Liver (tissue), 3 donors: Measurements from ENCODE around the gene GZMM.

ENCODE experiments used
- EGR1 ChIP-seq, 2 donors: IDR thresholded peaks; 2 replicates each; pipeline ENCODE4 v1.6.1; 2016 to 2018; ENCODE audit warnings: antibody characterized with exemption in 2 of 2, low read depth in 2 of 2
- GABPA ChIP-seq, 2 donors: IDR thresholded peaks in 1 of 2; conservative IDR thresholded peaks in 1 of 2; 2 replicates each; pipeline ENCODE4 v1.6.1; 2016; ENCODE audit warnings: antibody characterized with exemption in 2 of 2, mild to moderate bottlenecking in 1 of 2, moderate library complexity in 1 of 2
- TAF1 ChIP-seq: conservative IDR thresholded peaks from 2 replicates; pipeline ENCODE4 v1.6.1; 2016; ENCODE audit warnings: antibody characterized with exemption, mild to moderate bottlenecking
- TF ChIP-seq, protein P1 (sequence below): fragments of 150-350 bp; IDR thresholded peaks from 2 replicates; pipeline ENCODE4 v1.5.1; 2017; ENCODE audit warnings: improper control_type of control experiment, low read depth, low read length; ENCODE audit not compliant: missing input control
- donor health status: healthy.
- donor health status: healthy.

DNA sequence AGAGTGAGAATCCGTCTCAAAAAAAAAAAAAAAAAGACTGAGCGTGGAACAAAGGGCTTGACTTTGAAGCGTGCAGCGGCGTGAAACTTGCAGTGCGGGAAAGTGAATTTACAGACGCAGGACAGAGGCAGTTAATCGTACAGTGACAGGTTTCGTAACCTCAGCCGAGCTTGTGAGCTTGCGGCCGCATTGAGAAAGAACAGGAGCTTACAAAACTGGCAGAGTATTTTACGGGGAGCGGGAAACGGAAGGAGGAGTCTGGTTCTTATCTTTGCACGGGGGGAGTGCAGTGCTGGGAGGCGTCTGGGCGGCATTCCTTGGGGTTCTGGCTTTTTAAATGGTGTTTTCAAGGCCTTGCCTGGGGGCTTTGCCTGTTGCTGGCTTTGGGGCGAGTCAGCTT lies 22.6 kb downstream of the GZMM start:
- TF ChIP-seq, protein P1, sequence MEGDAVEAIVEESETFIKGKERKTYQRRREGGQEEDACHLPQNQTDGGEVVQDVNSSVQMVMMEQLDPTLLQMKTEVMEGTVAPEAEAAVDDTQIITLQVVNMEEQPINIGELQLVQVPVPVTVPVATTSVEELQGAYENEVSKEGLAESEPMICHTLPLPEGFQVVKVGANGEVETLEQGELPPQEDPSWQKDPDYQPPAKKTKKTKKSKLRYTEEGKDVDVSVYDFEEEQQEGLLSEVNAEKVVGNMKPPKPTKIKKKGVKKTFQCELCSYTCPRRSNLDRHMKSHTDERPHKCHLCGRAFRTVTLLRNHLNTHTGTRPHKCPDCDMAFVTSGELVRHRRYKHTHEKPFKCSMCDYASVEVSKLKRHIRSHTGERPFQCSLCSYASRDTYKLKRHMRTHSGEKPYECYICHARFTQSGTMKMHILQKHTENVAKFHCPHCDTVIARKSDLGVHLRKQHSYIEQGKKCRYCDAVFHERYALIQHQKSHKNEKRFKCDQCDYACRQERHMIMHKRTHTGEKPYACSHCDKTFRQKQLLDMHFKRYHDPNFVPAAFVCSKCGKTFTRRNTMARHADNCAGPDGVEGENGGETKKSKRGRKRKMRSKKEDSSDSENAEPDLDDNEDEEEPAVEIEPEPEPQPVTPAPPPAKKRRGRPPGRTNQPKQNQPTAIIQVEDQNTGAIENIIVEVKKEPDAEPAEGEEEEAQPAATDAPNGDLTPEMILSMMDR, result no peak
- TF ChIP-seq EGR1 (IDR thresholded peaks at IDR 0.05; ENCODE audit: low read depth in 2 of 2), result no peak
- TF ChIP-seq GABPA (IDR thresholded peaks at IDR 0.05 in 1 of 2, conservative IDR thresholded peaks at IDR 0.05 in 1 of 2), result no peak
- no peak for TF ChIP-seq TAF1
